GM12874 (cell line): Measurements from ENCODE around the gene GOLGA6C.

Experiments
- TF ChIP-seq, protein P1 (sequence below): IDR thresholded peaks from 2 replicates; pipeline ENCODE4 v1.5.1; 2011; ENCODE audit warnings: low read depth, mild to moderate bottlenecking, control low read depth, low read length, moderate library complexity; ENCODE audit not compliant: insufficient read depth

The GOLGA6C gene

DNA sequence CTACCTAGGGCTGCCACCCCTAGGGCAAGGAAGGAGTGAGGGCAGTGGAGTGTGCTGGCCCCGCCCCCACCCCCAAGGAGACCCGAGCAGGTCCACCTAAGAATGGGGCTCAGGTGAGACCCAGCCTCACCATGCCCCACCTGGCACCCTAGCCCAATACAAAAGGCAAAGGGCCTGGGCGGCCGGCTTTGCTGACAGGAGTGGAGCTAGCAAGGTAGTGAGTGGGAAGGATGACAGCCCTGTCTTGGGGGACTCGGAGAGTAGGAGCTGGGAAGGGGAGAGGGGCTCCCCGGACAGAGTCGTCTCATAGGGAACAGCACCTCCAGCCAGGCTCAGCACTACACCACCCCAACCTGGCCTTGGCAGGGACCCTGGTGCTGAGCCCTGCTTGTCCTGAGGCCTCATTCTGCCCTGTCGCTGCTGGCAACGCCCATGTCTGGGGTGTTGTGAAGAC is 44.3 kb upstream of the GOLGA6C start:
- TF ChIP-seq, protein P1, sequence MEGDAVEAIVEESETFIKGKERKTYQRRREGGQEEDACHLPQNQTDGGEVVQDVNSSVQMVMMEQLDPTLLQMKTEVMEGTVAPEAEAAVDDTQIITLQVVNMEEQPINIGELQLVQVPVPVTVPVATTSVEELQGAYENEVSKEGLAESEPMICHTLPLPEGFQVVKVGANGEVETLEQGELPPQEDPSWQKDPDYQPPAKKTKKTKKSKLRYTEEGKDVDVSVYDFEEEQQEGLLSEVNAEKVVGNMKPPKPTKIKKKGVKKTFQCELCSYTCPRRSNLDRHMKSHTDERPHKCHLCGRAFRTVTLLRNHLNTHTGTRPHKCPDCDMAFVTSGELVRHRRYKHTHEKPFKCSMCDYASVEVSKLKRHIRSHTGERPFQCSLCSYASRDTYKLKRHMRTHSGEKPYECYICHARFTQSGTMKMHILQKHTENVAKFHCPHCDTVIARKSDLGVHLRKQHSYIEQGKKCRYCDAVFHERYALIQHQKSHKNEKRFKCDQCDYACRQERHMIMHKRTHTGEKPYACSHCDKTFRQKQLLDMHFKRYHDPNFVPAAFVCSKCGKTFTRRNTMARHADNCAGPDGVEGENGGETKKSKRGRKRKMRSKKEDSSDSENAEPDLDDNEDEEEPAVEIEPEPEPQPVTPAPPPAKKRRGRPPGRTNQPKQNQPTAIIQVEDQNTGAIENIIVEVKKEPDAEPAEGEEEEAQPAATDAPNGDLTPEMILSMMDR: no peak

GRCh38 chr15:75214293-75215096 is 43.6 kb upstream of the GOLGA6C start:
- TF ChIP-seq, protein P1: no peak

GRCh38 chr15:75215107-75216004 is 42.8 kb upstream of the GOLGA6C start:
- TF ChIP-seq, protein P1: no peak

GRCh38 chr15:75217012-75217411 is 41.1 kb upstream of the GOLGA6C start:
- TF ChIP-seq, protein P1: no peak

DNA sequence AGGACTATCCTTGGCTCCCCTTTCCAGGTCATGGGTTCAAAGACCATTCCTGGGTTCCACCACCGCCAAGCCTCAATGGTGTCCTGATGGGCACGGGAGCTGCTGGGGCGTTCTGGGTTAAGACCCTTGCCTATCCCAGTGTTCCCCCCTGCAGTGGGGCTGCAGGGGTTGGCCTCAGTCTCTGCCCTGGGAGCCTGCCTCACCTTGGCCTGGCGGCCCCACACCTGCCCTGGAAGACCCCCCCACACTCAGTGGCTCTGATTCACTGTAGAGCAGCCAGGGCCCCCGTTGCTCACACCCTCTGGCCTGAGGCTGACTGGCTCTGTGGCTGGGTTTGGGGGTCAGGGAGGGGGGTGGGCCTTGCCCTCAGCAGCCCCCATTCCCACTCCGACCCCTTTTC is 34.4 kb upstream of the GOLGA6C start:
- TF ChIP-seq, protein P1: no peak

- TF ChIP-seq, protein P1: no peak
Measured at GRCh38 chr15:75224281-75224680, 33.9 kb upstream of the GOLGA6C start.
